HepG2 (cell line): ENCODE data around the gene PRDM10. TPM values are rescaled to one million over a fixed set of nuclear protein-coding genes. Genes with fewer than 3 reads are reported as not detected.

ENCODE experiments used
- ARNT2 ChIP-seq: sonication (generic); formaldehyde crosslinking; IDR thresholded peaks from 2 replicates; pipeline ENCODE4 v1.8.0; 2022; ENCODE audit warnings: mild to moderate bottlenecking, low read depth, missing genetic modification reagents, moderate library complexity
- CCDC6 ChIP-seq: sonication (generic); formaldehyde crosslinking; IDR thresholded peaks from 2 replicates; pipeline ENCODE4 v1.8.1; 2022; ENCODE audit warnings: mild to moderate bottlenecking, missing genetic modification reagents, moderate library complexity
- HHEX ChIP-seq: IDR thresholded peaks from 2 replicates; pipeline ENCODE4 v1.6.1; 2016; ENCODE audit warnings: control low read depth
- HNF1A ChIP-seq, 2 experiments: sonication (generic) in 1 of 2; formaldehyde crosslinking in 1 of 2; IDR thresholded peaks; 2 replicates each; pipeline versions ENCODE4 v1.4.0 to v1.6.1; 2016 to 2020; ENCODE audit warnings: borderline replicate concordance in 1 of 2, low read depth in 1 of 2, mild to moderate bottlenecking in 1 of 2, missing genetic modification reagents in 1 of 2
- MED1 ChIP-seq: sonication (generic); formaldehyde crosslinking; IDR thresholded peaks from 2 replicates; pipeline ENCODE4 v1.4.0; 2020; ENCODE audit warnings: missing genetic modification reagents
- NFAT5 ChIP-seq: sonication (generic); formaldehyde crosslinking; IDR thresholded peaks from 2 replicates; pipeline ENCODE4 v1.4.0; 2020; ENCODE audit warnings: missing genetic modification reagents
- NFKB2 ChIP-seq: sonication (generic); formaldehyde crosslinking; IDR thresholded peaks from 2 replicates; pipeline ENCODE4 v1.4.0; 2020; ENCODE audit warnings: missing genetic modification reagents, borderline replicate concordance
- REXO4 ChIP-seq: sonication (generic); formaldehyde crosslinking; IDR thresholded peaks from 2 replicates; pipeline ENCODE4 v1.8.0; 2022; ENCODE audit warnings: missing genetic modification reagents, mild to moderate bottlenecking, borderline replicate concordance
- ZNF383 ChIP-seq: sonication (generic); formaldehyde crosslinking; IDR thresholded peaks from 2 replicates; pipeline ENCODE4 v1.4.0; 2020; ENCODE audit warnings: missing genetic modification reagents, mild to moderate bottlenecking, borderline replicate concordance
- polyA plus RNA-seq, 8 experiments: library from polyadenylated mRNA; depleted of rRNA in 3 of 8; stranded (reverse) in 7 of 8; unstranded in 1 of 8; fragments of >200 nt; fragmentation: Illumina TruSeq in 4 of 8; extraction: Trizol in 4 of 8; gene quantifications; 2 replicates each; pipeline versions ENCODE4 v1.2.1 to v1.2.3, GENCODE V29; 2011 to 2016; ENCODE audit warnings: low read depth in 4 of 8, missing spikeins in 1 of 8, mixed read lengths in 1 of 8; ENCODE audit not compliant: insufficient read depth in 1 of 8
- total RNA-seq, 5 experiments: library from RNA; depleted of rRNA; stranded (reverse); fragments of >200 nt; fragmentation: Illumina TruSeq; extraction: Trizol; gene quantifications; 2 replicates each; pipeline ENCODE4 v1.2.3, GENCODE V29; 2016; ENCODE audit warnings: low read depth in 1 of 5
- TF ChIP-seq, protein P1 (sequence below): sonication (generic); formaldehyde crosslinking; conservative IDR thresholded peaks from 2 replicates; pipeline ENCODE4 v1.4.0; 2020; ENCODE audit warnings: missing genetic modification reagents
- TF ChIP-seq, protein P2 (sequence below): sonication (generic); formaldehyde crosslinking; IDR thresholded peaks from 2 replicates; pipeline ENCODE4 v1.8.1; 2022; ENCODE audit warnings: mild to moderate bottlenecking, missing genetic modification reagents
- TF ChIP-seq, protein P3 (sequence below): sonication (generic); formaldehyde crosslinking; IDR thresholded peaks from 2 replicates; pipeline ENCODE4 v1.5.0; 2020; ENCODE audit warnings: missing genetic modification reagents

PRDM10 gene
- total and polyA plus RNA-seq, 2 of the 13 experiments (the other 11 are each of a cell fraction or from before 2014, with no cell fraction given) = 5.7 to 5.8 TPM

GRCh38 chr11:130001461-130002351, 929 bp downstream of the PRDM10 start (continued):
- TF ChIP-seq NFAT5 (0 out of 2 replicates have a peak, but pooled peaks have one; percentile 43), ARNT2 (CRISPR knock-in tag) (0 out of 2 replicates have a peak, but pooled peaks have one; percentile 38), HHEX (CRISPR knock-in tag) (0 out of 2 replicates have a peak, but pooled peaks have one; percentile 23), ZNF383 (CRISPR knock-in tag) (no peak), HNF1A (IDR thresholded peaks at IDR 0.05; ENCODE audit: low read depth) (no peak), HNF1A (CRISPR knock-in tag; IDR thresholded peaks at IDR 0.05; ENCODE audit: borderline replicate concordance) (0 out of 2 replicates have a peak, but pooled peaks have one; percentile 2), NFKB2 (no peak), REXO4 (CRISPR knock-in tag) (no peak), MED1 (CRISPR knock-in tag) (0 out of 2 replicates have a peak, but pooled peaks have one; percentile 4), CCDC6 (peak; percentile 92; the same call in 1 of the 2 replicates)
- TF ChIP-seq, protein P1, sequence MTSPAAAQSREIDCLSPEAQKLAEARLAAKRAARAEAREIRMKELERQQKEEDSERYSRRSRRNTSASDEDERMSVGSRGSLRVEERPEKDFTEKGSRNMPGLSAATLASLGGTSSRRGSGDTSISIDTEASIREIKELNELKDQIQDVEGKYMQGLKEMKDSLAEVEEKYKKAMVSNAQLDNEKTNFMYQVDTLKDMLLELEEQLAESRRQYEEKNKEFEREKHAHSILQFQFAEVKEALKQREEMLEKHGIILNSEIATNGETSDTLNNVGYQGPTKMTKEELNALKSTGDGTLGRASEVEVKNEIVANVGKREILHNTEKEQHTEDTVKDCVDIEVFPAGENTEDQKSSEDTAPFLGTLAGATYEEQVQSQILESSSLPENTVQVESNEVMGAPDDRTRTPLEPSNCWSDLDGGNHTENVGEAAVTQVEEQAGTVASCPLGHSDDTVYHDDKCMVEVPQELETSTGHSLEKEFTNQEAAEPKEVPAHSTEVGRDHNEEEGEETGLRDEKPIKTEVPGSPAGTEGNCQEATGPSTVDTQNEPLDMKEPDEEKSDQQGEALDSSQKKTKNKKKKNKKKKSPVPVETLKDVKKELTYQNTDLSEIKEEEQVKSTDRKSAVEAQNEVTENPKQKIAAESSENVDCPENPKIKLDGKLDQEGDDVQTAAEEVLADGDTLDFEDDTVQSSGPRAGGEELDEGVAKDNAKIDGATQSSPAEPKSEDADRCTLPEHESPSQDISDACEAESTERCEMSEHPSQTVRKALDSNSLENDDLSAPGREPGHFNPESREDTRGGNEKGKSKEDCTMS (CRISPR knock-in tag) = no peak
- TF ChIP-seq, protein P2, sequence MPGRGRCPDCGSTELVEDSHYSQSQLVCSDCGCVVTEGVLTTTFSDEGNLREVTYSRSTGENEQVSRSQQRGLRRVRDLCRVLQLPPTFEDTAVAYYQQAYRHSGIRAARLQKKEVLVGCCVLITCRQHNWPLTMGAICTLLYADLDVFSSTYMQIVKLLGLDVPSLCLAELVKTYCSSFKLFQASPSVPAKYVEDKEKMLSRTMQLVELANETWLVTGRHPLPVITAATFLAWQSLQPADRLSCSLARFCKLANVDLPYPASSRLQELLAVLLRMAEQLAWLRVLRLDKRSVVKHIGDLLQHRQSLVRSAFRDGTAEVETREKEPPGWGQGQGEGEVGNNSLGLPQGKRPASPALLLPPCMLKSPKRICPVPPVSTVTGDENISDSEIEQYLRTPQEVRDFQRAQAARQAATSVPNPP = no peak
- TF ChIP-seq, protein P3, sequence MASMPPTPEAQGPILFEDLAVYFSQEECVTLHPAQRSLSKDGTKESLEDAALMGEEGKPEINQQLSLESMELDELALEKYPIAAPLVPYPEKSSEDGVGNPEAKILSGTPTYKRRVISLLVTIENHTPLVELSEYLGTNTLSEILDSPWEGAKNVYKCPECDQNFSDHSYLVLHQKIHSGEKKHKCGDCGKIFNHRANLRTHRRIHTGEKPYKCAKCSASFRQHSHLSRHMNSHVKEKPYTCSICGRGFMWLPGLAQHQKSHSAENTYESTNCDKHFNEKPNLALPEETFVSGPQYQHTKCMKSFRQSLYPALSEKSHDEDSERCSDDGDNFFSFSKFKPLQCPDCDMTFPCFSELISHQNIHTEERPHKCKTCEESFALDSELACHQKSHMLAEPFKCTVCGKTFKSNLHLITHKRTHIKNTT = no peak
